ENCODE results near the gene UNCX.

UNCX gene

DNA sequence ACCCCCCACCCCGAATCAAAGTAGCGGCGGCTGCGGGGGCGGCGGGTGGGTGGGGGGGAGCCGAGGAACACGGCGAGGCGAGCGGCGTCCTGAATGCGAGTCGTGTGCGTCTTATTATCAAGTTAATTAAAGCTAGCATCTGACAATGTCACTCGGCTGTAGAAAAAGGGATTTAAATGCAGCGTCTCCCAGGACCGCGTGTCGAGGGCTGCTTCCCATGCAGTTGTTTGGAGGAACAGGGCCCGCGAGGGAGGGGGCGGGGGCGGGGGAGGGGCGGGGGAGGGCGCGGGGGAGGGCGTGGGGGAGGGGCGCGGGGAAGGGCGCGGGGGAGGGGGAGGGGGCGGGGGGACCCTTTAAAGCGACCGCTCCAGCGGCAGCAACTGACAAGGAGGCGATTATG is 2.7 kb upstream of the UNCX start:
- no peaks in the 10 kb centered on the region for H3K36me3 ChIP-seq (ENCODE audit: control insufficient read depth, low read length)
- H3K27me3 ChIP-seq (ENCODE audit: control insufficient read depth, low read length): no peaks in the 10 kb centered on the region
- no peak overlapping the region for H3K27ac ChIP-seq (ENCODE audit: low read depth, low read length)
- no peak overlapping the region for H3K4me2 ChIP-seq (ENCODE audit: low read length)
- H3K9me3 ChIP-seq (ENCODE audit: control insufficient read depth, insufficient read depth, low read length): peaks cover 4% of the 10 kb centered on the region; the same call in 1 of the 2 replicates
- no peaks in the 10 kb centered on the region for H3K4me1 ChIP-seq (ENCODE audit: control insufficient read depth, low read length)
- H3F3A ChIP-seq (ENCODE audit: control insufficient read depth, insufficient read depth): no peaks in the 10 kb centered on the region
- H4K20me1 ChIP-seq (ENCODE audit: control insufficient read depth, insufficient read depth, low read depth, low read length): no peaks in the 10 kb centered on the region
- no peaks in the 10 kb centered on the region for H3K79me2 ChIP-seq (ENCODE audit: control insufficient read depth, low read length)
- no peaks in the 10 kb centered on the region for H3K9me2 ChIP-seq (replicated peaks; ENCODE audit: control insufficient read depth, low read length)
- TF ChIP-seq, protein P1, sequence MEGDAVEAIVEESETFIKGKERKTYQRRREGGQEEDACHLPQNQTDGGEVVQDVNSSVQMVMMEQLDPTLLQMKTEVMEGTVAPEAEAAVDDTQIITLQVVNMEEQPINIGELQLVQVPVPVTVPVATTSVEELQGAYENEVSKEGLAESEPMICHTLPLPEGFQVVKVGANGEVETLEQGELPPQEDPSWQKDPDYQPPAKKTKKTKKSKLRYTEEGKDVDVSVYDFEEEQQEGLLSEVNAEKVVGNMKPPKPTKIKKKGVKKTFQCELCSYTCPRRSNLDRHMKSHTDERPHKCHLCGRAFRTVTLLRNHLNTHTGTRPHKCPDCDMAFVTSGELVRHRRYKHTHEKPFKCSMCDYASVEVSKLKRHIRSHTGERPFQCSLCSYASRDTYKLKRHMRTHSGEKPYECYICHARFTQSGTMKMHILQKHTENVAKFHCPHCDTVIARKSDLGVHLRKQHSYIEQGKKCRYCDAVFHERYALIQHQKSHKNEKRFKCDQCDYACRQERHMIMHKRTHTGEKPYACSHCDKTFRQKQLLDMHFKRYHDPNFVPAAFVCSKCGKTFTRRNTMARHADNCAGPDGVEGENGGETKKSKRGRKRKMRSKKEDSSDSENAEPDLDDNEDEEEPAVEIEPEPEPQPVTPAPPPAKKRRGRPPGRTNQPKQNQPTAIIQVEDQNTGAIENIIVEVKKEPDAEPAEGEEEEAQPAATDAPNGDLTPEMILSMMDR (IDR thresholded peaks at IDR 0.05; ENCODE audit: low read depth, low read length, poor library complexity, severe bottlenecking): no peak
- no peak overlapping the region for H3K4me3 ChIP-seq (ENCODE audit: low read length)

DNA sequence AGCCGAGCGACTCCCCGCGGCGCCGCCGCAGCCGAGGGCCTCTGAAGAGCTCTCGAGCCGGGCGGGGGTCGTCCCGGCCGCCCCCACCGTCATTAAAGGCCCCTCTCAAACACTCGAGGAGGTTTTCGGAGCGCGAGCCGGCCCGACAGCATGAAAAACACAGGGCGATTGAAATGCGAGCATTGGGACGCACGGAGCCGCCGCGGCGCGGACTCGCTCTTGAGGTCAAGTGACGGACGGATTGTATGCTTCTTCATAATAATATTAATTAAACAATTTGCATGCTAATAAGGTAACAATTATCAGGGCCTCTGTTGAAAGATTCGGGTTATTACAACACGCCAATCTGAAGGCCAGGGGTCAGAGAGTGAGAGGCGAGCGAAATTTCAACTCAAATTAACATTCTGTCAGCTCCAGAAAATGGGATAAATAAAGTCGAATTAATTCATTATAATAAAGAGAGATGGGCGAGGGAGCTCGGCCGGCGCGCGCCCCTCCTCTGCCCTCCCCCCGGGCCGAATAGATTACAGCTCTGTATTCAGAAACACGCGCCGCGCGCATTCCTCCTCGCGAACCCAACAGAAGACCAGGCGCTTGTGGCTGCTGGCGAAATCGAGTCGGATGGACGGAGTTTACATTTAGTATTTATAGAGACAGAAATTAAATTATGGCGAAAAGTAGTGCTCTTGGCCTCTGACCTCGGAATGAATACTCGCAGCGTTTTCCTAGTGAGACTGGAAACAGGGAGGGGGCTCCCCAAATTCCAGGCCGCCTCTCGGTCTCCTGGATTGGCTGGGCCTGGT is 2.1 kb upstream of the UNCX start:
- Histone ChIP-seq H3K79me2 (ENCODE audit: control insufficient read depth, low read length) (no peaks in the 10 kb centered on the region), H3K36me3 (ENCODE audit: control insufficient read depth, low read length) (no peaks in the 10 kb centered on the region), H3K9me2 (replicated peaks; ENCODE audit: control insufficient read depth, low read length) (no peaks in the 10 kb centered on the region), H3K4me1 (ENCODE audit: control insufficient read depth, low read length) (no peaks in the 10 kb centered on the region), H3F3A (ENCODE audit: control insufficient read depth, insufficient read depth) (no peaks in the 10 kb centered on the region), H3K4me3 (ENCODE audit: low read length) (no peak overlapping the region), H3K27ac (ENCODE audit: low read depth, low read length) (no peak overlapping the region), H4K20me1 (ENCODE audit: control insufficient read depth, insufficient read depth, low read depth, low read length) (no peaks in the 10 kb centered on the region), H3K4me2 (ENCODE audit: low read length) (no peak overlapping the region), H3K9me3 (ENCODE audit: control insufficient read depth, insufficient read depth, low read length) (peaks cover 8% of the 10 kb centered on the region; the same call in 1 of the 2 replicates), H3K27me3 (ENCODE audit: control insufficient read depth, low read length) (no peaks in the 10 kb centered on the region)
- TF ChIP-seq EZH2phosphoT487 (IDR thresholded peaks at IDR 0.05; ENCODE audit: borderline replicate concordance, low read length): no peak
- TF ChIP-seq, protein P1 (IDR thresholded peaks at IDR 0.05; ENCODE audit: low read depth, low read length, poor library complexity, severe bottlenecking): no peak

DNA sequence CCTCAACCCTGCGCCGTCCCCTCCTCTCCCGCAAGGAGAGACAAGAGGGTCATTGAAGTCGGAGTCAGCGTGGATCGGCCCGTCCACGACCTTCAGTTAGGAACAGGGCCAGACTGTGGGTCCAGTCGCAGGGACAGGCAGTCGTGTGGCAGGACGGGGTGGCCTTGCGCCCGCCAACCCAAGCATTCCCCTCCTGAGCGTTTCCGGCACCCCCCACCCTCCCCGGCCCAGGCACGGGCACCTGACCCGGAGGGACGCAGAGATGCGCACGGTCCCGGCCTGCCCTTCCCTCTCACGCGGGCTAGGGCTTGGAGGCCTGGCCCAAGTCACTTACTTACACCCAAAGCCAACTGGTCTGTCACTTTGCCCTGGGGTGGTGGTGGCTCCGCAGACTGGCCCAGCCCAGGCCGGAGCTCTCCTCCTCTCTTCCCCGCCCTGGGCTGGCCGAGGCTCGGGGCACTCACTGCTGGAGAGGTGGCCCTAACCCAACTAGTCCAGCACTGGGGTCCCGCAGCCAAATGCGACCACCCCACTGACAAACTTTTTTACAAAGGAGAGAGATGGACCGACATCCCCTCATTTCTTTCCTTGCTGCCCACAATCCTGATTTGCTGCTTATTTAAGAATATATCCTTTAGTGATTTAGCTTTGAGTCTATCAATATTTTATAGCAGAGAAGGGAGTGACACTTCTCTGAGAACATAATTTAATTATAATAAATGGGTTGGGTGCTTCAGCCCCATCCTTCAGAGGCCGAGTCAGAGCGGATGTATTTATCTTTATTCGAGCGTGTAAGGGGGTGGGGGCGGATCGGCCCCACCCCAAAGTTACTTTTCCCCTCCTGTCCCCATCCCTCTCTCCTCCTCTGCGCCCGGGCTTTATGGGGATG is 1.2 kb upstream of the UNCX start:
- peaks cover 8% of the 10 kb centered on the region; the same call in 1 of the 2 replicates for H3K9me3 ChIP-seq (ENCODE audit: control insufficient read depth, insufficient read depth, low read length)
- H3F3A ChIP-seq (ENCODE audit: control insufficient read depth, insufficient read depth): no peaks in the 10 kb centered on the region
- H3K9me2 ChIP-seq (replicated peaks; ENCODE audit: control insufficient read depth, low read length): no peaks in the 10 kb centered on the region
- TF ChIP-seq EZH2phosphoT487 (IDR thresholded peaks at IDR 0.05; ENCODE audit: borderline replicate concordance, low read length): no peak
- TF ChIP-seq, protein P1 (IDR thresholded peaks at IDR 0.05; ENCODE audit: low read depth, low read length, poor library complexity, severe bottlenecking): no peak
- H3K27me3 ChIP-seq (ENCODE audit: control insufficient read depth, low read length): no peaks in the 10 kb centered on the region
- H3K27ac ChIP-seq (ENCODE audit: low read depth, low read length): no peak overlapping the region
- H4K20me1 ChIP-seq (ENCODE audit: control insufficient read depth, insufficient read depth, low read depth, low read length): no peaks in the 10 kb centered on the region
- no peaks in the 10 kb centered on the region for H3K79me2 ChIP-seq (ENCODE audit: control insufficient read depth, low read length)
- no peak overlapping the region for H3K4me3 ChIP-seq (ENCODE audit: low read length)
- no peak overlapping the region for H3K4me2 ChIP-seq (ENCODE audit: low read length)
- no peaks in the 10 kb centered on the region for H3K4me1 ChIP-seq (ENCODE audit: control insufficient read depth, low read length)
- no peaks in the 10 kb centered on the region for H3K36me3 ChIP-seq (ENCODE audit: control insufficient read depth, low read length)

Data from DOHH2 (cell line).